Stimulated activated CD4-positive, alpha-beta T cell treated with anti-CD3 and anti-CD28 coated beads, Interleukin-1b, Interleukin-23, amount 100 ng/mL, for 48 hours (primary cell): ENCODE results near the gene MYOT.

ENCODE experiments used
- DNase-seq: peaks from one replicate; pipeline ENCODE4 v3.0.0-alpha.2; 2020

MYOT gene

GRCh38 chr5:137902408-137903133, 34.9 kb downstream of the MYOT start:
- no peak for DNase-seq

- DNase-seq = no peak
Observed at GRCh38 chr5:137914758-137915157, 47.1 kb downstream of the MYOT start.

GRCh38 chr5:137916923-137917322, 49.3 kb downstream of the MYOT start:
- no peak for DNase-seq

- no peak for DNase-seq
Observed at GRCh38 chr5:137921931-137922330, 54.3 kb downstream of the MYOT start.

GRCh38 chr5:137923856-137924255, 56.2 kb downstream of the MYOT start:
- DNase-seq = no peak

- DNase-seq = no peak
Observed at GRCh38 chr5:137932800-137933199, 65.1 kb downstream of the MYOT start.

- DNase-seq = no peak
Observed at GRCh38 chr5:137933491-137933911, 65.8 kb downstream of the MYOT start.

GRCh38 chr5:137935190-137935589, 67.5 kb downstream of the MYOT start:
- DNase-seq = no peak

- no peak for DNase-seq
Observed at GRCh38 chr5:137935694-137936093, 68.0 kb downstream of the MYOT start.
